HCT116 (cell line): Measurements from ENCODE around the gene ZNF180. TPM values are rescaled to one million over a fixed set of nuclear protein-coding genes. Genes with fewer than 3 reads are reported as not detected.

Source experiments
- CBX3 ChIP-seq: IDR thresholded peaks from 2 replicates; pipeline ENCODE4 v1.6.1; 2012; ENCODE audit warnings: low read depth
- EGR1 ChIP-seq: IDR thresholded peaks from 2 replicates; pipeline ENCODE4 v1.6.1; 2012; ENCODE audit warnings: low read depth
- JUND ChIP-seq: IDR thresholded peaks from 2 replicates; pipeline ENCODE4 v1.6.1; 2012
- POLR2A ChIP-seq: IDR thresholded peaks from 2 replicates; pipeline ENCODE4 v1.7.0; 2011; ENCODE audit warnings: borderline replicate concordance; ENCODE audit not compliant: insufficient read depth, insufficient read length; ENCODE audit errors: extremely low read depth
- SIN3A ChIP-seq: IDR thresholded peaks from 2 replicates; pipeline ENCODE4 v1.6.1; 2012; ENCODE audit warnings: low read depth
- YY1 ChIP-seq: IDR thresholded peaks from 2 replicates; pipeline ENCODE4 v1.6.1; 2011; ENCODE audit warnings: low read length, low read depth, moderate library complexity, mild to moderate bottlenecking; ENCODE audit not compliant: insufficient replicate concordance; ENCODE audit errors: extremely low read depth
- ZFX ChIP-seq: fragments of 450-650 bp; IDR thresholded peaks from 2 replicates; pipeline ENCODE4 v1.6.1; 2017
- total RNA-seq: library from RNA; stranded (reverse); gene quantifications from one replicate; pipeline ENCODE4 v1.2.1, GENCODE V29; 2021; ENCODE audit not compliant: unreplicated experiment
- TF ChIP-seq, protein P1 (sequence below), 3 experiments: fragments of 200-600 bp in 1 of 3; sonication (generic) in 1 of 3; IDR thresholded peaks in 2 of 3; conservative IDR thresholded peaks in 1 of 3; 2 replicates each; pipeline ENCODE4 v1.5.1; 2012 to 2017; ENCODE audit warnings: low read depth in 2 of 3, low read length in 2 of 3, antibody characterized with exemption in 1 of 3, borderline replicate concordance in 1 of 3, control low read depth in 1 of 3, mild to moderate bottlenecking in 1 of 3, mixed read lengths in 1 of 3, mixed run types in 1 of 3, moderate library complexity in 1 of 3; ENCODE audit not compliant: insufficient read depth in 1 of 3
- TF ChIP-seq, protein P2 (sequence below): IDR thresholded peaks from 2 replicates; pipeline ENCODE4 v1.6.1; 2012; ENCODE audit warnings: low read depth

ZNF180 gene
- total RNA-seq, 1 experiment from 2014 or later = 7.3 TPM

DNA sequence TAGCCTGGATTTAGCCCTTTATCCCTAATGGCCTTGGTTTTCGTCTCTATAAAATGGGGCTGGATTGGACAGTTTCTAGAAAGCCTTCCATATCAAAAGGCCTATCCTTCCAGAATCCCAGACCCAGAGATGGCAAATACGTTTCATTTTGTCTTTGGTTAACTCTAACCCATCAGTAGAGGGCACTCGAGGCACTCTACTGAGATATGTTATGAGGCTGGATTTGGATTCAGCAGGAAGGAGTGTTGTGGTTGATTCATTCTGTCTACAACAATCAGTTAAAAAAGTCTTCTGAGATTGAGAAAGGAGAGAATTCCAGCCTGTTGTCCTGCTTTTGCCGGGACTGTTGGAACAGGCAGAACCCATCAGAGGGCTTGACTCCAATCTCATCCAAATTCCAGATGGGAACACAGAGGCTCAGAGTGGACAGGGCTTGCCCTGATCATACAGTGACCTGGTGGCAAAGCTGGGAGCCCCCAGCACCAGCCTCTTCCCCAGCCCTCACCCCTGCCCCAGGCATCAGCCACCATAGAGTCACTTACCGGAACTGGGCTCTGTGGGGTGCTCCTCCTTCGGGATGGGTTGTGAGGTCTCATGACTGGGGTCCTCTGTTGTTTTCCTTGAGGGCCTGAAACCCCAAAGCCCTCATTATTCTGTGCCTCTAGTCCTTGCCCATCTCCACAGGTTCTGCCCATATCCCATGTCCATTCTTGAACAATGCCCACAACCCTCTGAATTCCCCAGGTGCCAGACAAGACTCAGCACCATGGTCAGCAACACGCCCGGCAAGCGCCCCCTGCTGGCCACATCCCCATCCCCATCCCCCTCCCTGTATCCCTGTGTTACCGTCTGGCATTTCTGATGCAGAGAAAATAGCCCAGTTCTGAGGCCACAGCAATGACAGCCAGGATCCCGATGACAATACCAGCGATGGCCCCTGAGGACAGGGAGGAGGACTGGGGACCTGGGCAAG is 12.3 kb upstream of the ZNF180 start (continued):
- TF ChIP-seq, protein P1, sequence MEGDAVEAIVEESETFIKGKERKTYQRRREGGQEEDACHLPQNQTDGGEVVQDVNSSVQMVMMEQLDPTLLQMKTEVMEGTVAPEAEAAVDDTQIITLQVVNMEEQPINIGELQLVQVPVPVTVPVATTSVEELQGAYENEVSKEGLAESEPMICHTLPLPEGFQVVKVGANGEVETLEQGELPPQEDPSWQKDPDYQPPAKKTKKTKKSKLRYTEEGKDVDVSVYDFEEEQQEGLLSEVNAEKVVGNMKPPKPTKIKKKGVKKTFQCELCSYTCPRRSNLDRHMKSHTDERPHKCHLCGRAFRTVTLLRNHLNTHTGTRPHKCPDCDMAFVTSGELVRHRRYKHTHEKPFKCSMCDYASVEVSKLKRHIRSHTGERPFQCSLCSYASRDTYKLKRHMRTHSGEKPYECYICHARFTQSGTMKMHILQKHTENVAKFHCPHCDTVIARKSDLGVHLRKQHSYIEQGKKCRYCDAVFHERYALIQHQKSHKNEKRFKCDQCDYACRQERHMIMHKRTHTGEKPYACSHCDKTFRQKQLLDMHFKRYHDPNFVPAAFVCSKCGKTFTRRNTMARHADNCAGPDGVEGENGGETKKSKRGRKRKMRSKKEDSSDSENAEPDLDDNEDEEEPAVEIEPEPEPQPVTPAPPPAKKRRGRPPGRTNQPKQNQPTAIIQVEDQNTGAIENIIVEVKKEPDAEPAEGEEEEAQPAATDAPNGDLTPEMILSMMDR (IDR thresholded peaks at IDR 0.05 in 2 of 3, conservative IDR thresholded peaks at IDR 0.05 in 1 of 3; ENCODE audit: borderline replicate concordance in 1 of 3, insufficient read depth in 1 of 3, low read depth in 2 of 3, low read length in 2 of 3) = peak; percentile 50 to 82 (median 81); a peak in 5 of 6 replicates
- no peak for TF ChIP-seq YY1
- TF ChIP-seq ZFX = no peak
- TF ChIP-seq CBX3 = peak; percentile 46; the same call in 1 of the 2 replicates
- no peak for TF ChIP-seq SIN3A
- TF ChIP-seq POLR2A = no peak
- no peak for TF ChIP-seq EGR1
- TF ChIP-seq, protein P2, sequence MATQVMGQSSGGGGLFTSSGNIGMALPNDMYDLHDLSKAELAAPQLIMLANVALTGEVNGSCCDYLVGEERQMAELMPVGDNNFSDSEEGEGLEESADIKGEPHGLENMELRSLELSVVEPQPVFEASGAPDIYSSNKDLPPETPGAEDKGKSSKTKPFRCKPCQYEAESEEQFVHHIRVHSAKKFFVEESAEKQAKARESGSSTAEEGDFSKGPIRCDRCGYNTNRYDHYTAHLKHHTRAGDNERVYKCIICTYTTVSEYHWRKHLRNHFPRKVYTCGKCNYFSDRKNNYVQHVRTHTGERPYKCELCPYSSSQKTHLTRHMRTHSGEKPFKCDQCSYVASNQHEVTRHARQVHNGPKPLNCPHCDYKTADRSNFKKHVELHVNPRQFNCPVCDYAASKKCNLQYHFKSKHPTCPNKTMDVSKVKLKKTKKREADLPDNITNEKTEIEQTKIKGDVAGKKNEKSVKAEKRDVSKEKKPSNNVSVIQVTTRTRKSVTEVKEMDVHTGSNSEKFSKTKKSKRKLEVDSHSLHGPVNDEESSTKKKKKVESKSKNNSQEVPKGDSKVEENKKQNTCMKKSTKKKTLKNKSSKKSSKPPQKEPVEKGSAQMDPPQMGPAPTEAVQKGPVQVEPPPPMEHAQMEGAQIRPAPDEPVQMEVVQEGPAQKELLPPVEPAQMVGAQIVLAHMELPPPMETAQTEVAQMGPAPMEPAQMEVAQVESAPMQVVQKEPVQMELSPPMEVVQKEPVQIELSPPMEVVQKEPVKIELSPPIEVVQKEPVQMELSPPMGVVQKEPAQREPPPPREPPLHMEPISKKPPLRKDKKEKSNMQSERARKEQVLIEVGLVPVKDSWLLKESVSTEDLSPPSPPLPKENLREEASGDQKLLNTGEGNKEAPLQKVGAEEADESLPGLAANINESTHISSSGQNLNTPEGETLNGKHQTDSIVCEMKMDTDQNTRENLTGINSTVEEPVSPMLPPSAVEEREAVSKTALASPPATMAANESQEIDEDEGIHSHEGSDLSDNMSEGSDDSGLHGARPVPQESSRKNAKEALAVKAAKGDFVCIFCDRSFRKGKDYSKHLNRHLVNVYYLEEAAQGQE = peak; percentile 95
- no peak for TF ChIP-seq JUND
